DOHH2 (cell line): ENCODE results near the gene SLC7A14.

Experiments
- H3F3A ChIP-seq: fragments of 200-600 bp; sonication (generic), shearing (Covaris generic); 2 replicates; pipeline ENCODE4 v1.6.0; 2016; ENCODE audit warnings: antibody characterized with exemption, mild to moderate bottlenecking; ENCODE audit not compliant: control insufficient read depth, insufficient read depth
- H3K27ac ChIP-seq: fragments of 200-600 bp; sonication (generic); 2 replicates; pipeline ENCODE4 v1.5.1; 2014; ENCODE audit warnings: low read depth, mild to moderate bottlenecking, low read length, moderate library complexity
- H3K27me3 ChIP-seq: fragments of 200-600 bp; sonication (generic); 2 replicates; pipeline ENCODE4 v1.6.1; 2014; ENCODE audit warnings: mild to moderate bottlenecking, low read length, mixed read lengths; ENCODE audit not compliant: control insufficient read depth
- H3K36me3 ChIP-seq: fragments of 200-600 bp; sonication (generic); 2 replicates; pipeline ENCODE4 v1.6.1; 2014; ENCODE audit warnings: mild to moderate bottlenecking, low read length, moderate library complexity, mixed read lengths; ENCODE audit not compliant: control insufficient read depth
- H3K4me1 ChIP-seq: fragments of 200-600 bp; sonication (generic); 2 replicates; pipeline ENCODE4 v1.6.1; 2014; ENCODE audit warnings: mild to moderate bottlenecking, low read length, mixed read lengths; ENCODE audit not compliant: control insufficient read depth
- H3K4me2 ChIP-seq: fragments of 200-600 bp; sonication (generic); 2 replicates; pipeline ENCODE4 v1.6.0; 2014; ENCODE audit warnings: mild to moderate bottlenecking, low read length, moderate library complexity
- H3K4me3 ChIP-seq: fragments of 200-600 bp; sonication (generic); 2 replicates; pipeline ENCODE4 v1.5.1; 2014; ENCODE audit warnings: mild to moderate bottlenecking, low read length, mixed read lengths
- H3K79me2 ChIP-seq: fragments of 200-600 bp; sonication (generic); 2 replicates; pipeline ENCODE4 v1.6.1; 2014; ENCODE audit warnings: mild to moderate bottlenecking, low read length, mixed read lengths; ENCODE audit not compliant: control insufficient read depth
- H3K9me2 ChIP-seq: fragments of 200-600 bp; sonication (generic); replicated peaks from 2 replicates; pipeline ENCODE4 v1.6.1; 2014; ENCODE audit warnings: mild to moderate bottlenecking, low read length, mixed read lengths; ENCODE audit not compliant: control insufficient read depth
- H3K9me3 ChIP-seq: fragments of 200-600 bp; sonication (generic); 2 replicates; pipeline ENCODE4 v1.6.1; 2014; ENCODE audit warnings: antibody characterized with exemption, low read length, mixed read lengths; ENCODE audit not compliant: control insufficient read depth, insufficient read depth
- H4K20me1 ChIP-seq: fragments of 200-600 bp; sonication (generic); 2 replicates; pipeline ENCODE4 v1.6.0; 2014; ENCODE audit warnings: low read depth, mild to moderate bottlenecking, antibody characterized with exemption, low read length, moderate library complexity; ENCODE audit not compliant: control insufficient read depth, insufficient read depth
- EZH2phosphoT487 ChIP-seq: fragments of 200-600 bp; sonication (generic); IDR thresholded peaks from 2 replicates; pipeline ENCODE4 v1.6.1; 2017; ENCODE audit warnings: borderline replicate concordance, mild to moderate bottlenecking, antibody characterized with exemption, low read length, moderate library complexity, mixed read lengths
- TF ChIP-seq, protein P1 (sequence below): fragments of 200-600 bp; sonication (generic); IDR thresholded peaks from one replicate; pipeline ENCODE4 v1.5.1; 2014; ENCODE audit warnings: antibody characterized with exemption, mild to moderate bottlenecking, low read depth, low read length; ENCODE audit not compliant: poor library complexity, severe bottlenecking

SLC7A14 gene

DNA sequence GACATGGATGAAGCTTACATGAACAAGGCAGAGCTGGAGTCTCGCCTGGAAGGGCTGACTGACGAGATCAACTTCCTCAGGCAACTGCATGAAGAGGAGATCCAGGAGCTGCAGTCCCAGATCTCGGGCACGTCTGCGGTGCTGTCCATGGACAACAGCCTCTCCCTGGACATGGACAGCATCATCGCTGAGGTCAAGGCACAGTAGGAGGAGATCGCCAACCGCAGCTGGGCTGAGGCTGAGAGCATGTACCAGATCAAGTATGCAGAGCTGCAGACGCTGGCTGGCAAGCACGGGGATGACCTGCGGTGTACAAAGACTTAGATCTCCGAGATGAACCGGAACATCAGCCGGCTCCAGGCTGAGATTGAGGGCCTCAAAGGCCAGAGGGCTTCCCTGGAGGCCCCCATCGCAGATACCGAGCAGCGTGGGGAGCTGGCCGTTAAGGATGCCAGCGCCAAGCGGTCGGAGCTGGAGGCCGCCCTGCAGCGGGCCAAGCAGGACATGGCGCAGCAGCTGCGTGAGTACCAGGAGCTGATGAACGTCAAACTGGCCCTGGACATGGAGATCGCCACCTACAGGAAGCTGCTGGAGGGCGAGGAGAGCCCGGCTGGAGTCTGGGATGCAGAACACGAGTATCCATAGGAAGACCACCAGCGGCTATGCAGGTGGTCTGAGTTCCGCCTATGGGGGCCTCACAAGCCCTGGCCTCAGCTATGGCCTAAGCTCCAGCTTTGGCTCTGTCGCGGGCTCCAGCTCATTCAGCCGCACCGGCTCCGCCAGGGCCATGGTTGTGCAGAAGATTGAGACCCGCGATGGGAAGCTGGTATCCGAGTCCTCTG is 89.6 kb downstream of the SLC7A14 start:
- H3K9me3 ChIP-seq, result no peaks in the 10 kb centered on the region
- TF ChIP-seq, protein P1, sequence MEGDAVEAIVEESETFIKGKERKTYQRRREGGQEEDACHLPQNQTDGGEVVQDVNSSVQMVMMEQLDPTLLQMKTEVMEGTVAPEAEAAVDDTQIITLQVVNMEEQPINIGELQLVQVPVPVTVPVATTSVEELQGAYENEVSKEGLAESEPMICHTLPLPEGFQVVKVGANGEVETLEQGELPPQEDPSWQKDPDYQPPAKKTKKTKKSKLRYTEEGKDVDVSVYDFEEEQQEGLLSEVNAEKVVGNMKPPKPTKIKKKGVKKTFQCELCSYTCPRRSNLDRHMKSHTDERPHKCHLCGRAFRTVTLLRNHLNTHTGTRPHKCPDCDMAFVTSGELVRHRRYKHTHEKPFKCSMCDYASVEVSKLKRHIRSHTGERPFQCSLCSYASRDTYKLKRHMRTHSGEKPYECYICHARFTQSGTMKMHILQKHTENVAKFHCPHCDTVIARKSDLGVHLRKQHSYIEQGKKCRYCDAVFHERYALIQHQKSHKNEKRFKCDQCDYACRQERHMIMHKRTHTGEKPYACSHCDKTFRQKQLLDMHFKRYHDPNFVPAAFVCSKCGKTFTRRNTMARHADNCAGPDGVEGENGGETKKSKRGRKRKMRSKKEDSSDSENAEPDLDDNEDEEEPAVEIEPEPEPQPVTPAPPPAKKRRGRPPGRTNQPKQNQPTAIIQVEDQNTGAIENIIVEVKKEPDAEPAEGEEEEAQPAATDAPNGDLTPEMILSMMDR, result no peak
- TF ChIP-seq EZH2phosphoT487, result no peak
- no peak overlapping the region for H3K27ac ChIP-seq
- H3K27me3 ChIP-seq, result no peaks in the 10 kb centered on the region; the same call in 1 of the 2 replicates
- no peak overlapping the region for H3K4me2 ChIP-seq
- H3K79me2 ChIP-seq, result no peaks in the 10 kb centered on the region
- no peak overlapping the region for H3K4me3 ChIP-seq
- H3F3A ChIP-seq, result no peaks in the 10 kb centered on the region
- H3K36me3 ChIP-seq, result no peaks in the 10 kb centered on the region
- no peaks in the 10 kb centered on the region for H3K9me2 ChIP-seq
- peaks cover 2% of the 10 kb centered on the region; the same call in 1 of the 2 replicates for H3K4me1 ChIP-seq
- no peaks in the 10 kb centered on the region for H4K20me1 ChIP-seq

DNA sequence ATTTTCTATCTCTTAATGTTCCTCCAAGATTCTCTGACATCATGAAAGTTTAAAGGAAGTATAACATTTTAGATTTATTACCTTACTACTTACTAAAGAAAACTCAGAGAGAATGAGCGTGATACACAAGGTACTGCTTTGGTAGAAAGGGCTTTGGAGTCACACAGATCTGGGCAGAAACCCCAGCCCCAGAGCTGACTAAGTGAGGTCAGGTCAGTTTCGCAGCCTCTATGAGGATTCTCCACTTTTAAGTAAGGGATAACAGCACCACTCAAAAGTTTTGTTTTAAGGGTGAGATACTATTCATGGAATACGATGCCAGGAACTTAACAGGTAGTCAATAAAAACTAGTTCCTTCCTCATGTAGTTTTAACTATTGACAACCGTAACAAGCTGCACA is 91.1 kb downstream of the SLC7A14 start:
- H3K4me3 ChIP-seq, result no peak overlapping the region
- no peak for TF ChIP-seq EZH2phosphoT487
- TF ChIP-seq, protein P1, result no peak
- peaks cover 5% of the 10 kb centered on the region; the same call in 1 of the 2 replicates for H3K27me3 ChIP-seq
- H3K4me2 ChIP-seq, result no peak overlapping the region
- no peaks in the 10 kb centered on the region for H3F3A ChIP-seq
- H3K4me1 ChIP-seq, result peaks cover 6% of the 10 kb centered on the region; the same call in 1 of the 2 replicates
- H3K27ac ChIP-seq, result no peak overlapping the region
- H4K20me1 ChIP-seq, result no peaks in the 10 kb centered on the region
- no peaks in the 10 kb centered on the region for H3K9me3 ChIP-seq
- no peaks in the 10 kb centered on the region for H3K9me2 ChIP-seq
- H3K36me3 ChIP-seq, result no peaks in the 10 kb centered on the region
- H3K79me2 ChIP-seq, result no peaks in the 10 kb centered on the region

GRCh38 chr3:170493712-170494182 is 92.1 kb downstream of the SLC7A14 start:
- TF ChIP-seq, protein P1, result no peak
- no peak for TF ChIP-seq EZH2phosphoT487

More at GRCh38 chr3:170493712-170494182, 92.1 kb downstream of the SLC7A14 start:
- Histone ChIP-seq H3K4me1 (peaks cover 6% of the 10 kb centered on the region; the same call in 1 of the 2 replicates), H3K27ac (no peak overlapping the region), H4K20me1 (no peaks in the 10 kb centered on the region), H3K4me3 (no peak overlapping the region), H3K79me2 (no peaks in the 10 kb centered on the region), H3K9me2 (no peaks in the 10 kb centered on the region), H3K9me3 (no peaks in the 10 kb centered on the region), H3K36me3 (no peaks in the 10 kb centered on the region), H3K4me2 (no peak overlapping the region), H3K27me3 (peaks cover 5% of the 10 kb centered on the region; the same call in 1 of the 2 replicates), H3F3A (no peaks in the 10 kb centered on the region)
